ENCODE measurements around the gene HRAS.
A peak's percentile ranks its signal among the peaks of the same experiment; 100 is the strongest.

Gene HRAS

DNA sequence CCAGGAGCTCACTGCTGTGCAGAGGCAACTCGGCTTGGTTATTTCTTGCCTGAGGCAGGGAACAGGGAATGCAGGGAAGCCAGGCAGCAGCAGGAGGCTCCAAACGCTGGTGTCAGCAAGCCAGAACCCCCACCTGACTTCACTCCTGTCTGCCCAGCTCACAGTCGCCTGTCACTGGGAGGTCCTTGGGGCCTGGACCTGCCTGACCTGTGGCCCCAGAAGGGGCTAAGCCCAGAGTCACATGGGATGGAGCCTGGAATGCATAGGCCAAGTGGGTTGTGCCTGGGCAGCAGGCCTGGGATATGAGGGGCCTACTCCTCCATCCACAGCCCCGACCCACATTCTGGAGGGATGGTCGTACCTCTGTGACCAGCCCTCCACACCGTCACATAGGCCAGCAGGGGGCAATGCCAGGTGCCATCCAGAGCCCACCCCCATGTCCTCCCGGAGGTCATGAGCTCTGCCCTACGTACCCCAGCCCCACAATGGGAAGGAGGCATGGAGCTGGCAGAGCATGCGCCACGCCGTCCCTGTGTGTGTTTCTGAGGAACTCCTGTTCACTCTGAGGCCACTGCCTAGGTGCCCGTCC is 30.6 kb upstream of the HRAS start:
- Histone ChIP-seq H3K4me2 (ENCODE audit: low read length) (no peak overlapping the region), H3K4me3 (ENCODE audit: low read length) (no peak overlapping the region), H3K79me2 (ENCODE audit: control insufficient read depth, low read length) (peaks cover 17% of the 10 kb centered on the region), H3K9me2 (replicated peaks; ENCODE audit: control insufficient read depth, low read length) (no peaks in the 10 kb centered on the region), H3F3A (ENCODE audit: control insufficient read depth, insufficient read depth) (no peaks in the 10 kb centered on the region), H3K9me3 (ENCODE audit: control insufficient read depth, insufficient read depth, low read length) (no peaks in the 10 kb centered on the region), H3K36me3 (ENCODE audit: control insufficient read depth, low read length) (peaks cover 15% of the 10 kb centered on the region), H4K20me1 (ENCODE audit: control insufficient read depth, insufficient read depth, low read depth, low read length) (no peaks in the 10 kb centered on the region), H3K4me1 (ENCODE audit: control insufficient read depth, low read length) (peaks cover 27% of the 10 kb centered on the region), H3K27ac (ENCODE audit: low read depth, low read length) (no peak overlapping the region), H3K27me3 (ENCODE audit: control insufficient read depth, low read length) (0 out of 2 replicates have a peak, but pooled peaks cover 2% of the 10 kb centered on the region)
- no peak for TF ChIP-seq EZH2phosphoT487 (IDR thresholded peaks at IDR 0.05; ENCODE audit: borderline replicate concordance, low read length)
- TF ChIP-seq CTCF (IDR thresholded peaks at IDR 0.05; ENCODE audit: low read depth, low read length, poor library complexity, severe bottlenecking) = peak; percentile 15

DNA sequence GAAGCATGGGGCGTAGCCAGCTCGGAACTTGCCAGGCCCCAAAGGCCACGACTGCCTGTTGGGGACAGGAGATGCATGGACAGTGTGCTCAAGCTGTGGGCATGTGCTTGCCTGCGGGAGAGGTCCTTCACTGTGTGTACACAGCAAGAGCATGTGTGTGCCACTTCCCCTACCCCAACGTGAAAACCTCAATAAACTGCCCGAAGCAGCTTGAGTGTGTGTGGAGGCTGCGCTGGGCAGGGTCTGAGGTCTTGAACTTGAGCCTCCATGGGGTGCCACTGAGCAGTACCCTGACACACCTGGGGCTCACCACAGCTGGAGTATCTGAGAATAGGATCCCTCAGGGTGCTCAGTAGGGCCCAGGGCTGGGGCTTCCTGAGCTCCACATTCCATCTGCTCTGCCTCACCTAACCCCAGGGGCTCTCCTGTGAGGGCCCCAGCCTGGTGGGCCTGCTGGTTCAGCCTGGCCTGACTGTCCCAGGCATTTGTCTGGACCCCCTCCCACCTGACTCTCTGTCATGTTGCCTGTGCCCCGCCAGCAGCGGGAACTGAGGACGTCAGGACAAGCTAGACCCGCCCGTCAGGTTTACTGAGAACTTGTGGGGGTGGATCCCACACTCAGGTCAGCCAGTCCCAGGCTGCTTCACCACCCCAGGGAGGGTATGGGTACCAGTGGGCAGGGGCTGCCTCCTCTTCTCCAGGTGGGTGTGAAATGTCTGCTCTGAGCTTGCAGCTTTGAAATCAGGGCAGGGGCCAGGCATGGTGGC is 28.6 kb upstream of the HRAS start:
- no peaks in the 10 kb centered on the region for H3F3A ChIP-seq (ENCODE audit: control insufficient read depth, insufficient read depth)
- no peaks in the 10 kb centered on the region for H3K9me3 ChIP-seq (ENCODE audit: control insufficient read depth, insufficient read depth, low read length)
- no peak overlapping the region for H3K27ac ChIP-seq (ENCODE audit: low read depth, low read length)
- no peak overlapping the region for H3K4me3 ChIP-seq (ENCODE audit: low read length)
- H3K9me2 ChIP-seq (replicated peaks; ENCODE audit: control insufficient read depth, low read length) = no peaks in the 10 kb centered on the region
- peaks cover 17% of the 10 kb centered on the region for H3K79me2 ChIP-seq (ENCODE audit: control insufficient read depth, low read length)
- no peaks in the 10 kb centered on the region for H4K20me1 ChIP-seq (ENCODE audit: control insufficient read depth, insufficient read depth, low read depth, low read length)
- H3K36me3 ChIP-seq (ENCODE audit: control insufficient read depth, low read length) = peaks cover 15% of the 10 kb centered on the region
- TF ChIP-seq CTCF (IDR thresholded peaks at IDR 0.05; ENCODE audit: low read depth, low read length, poor library complexity, severe bottlenecking) (no peak), EZH2phosphoT487 (IDR thresholded peaks at IDR 0.05; ENCODE audit: borderline replicate concordance, low read length) (no peak)
- no peak overlapping the region for H3K4me2 ChIP-seq (ENCODE audit: low read length)
- H3K4me1 ChIP-seq (ENCODE audit: control insufficient read depth, low read length) = peaks cover 27% of the 10 kb centered on the region
- H3K27me3 ChIP-seq (ENCODE audit: control insufficient read depth, low read length) = no peaks in the 10 kb centered on the region

- H3F3A ChIP-seq (ENCODE audit: control insufficient read depth, insufficient read depth) = no peaks in the 10 kb centered on the region
- H4K20me1 ChIP-seq (ENCODE audit: control insufficient read depth, insufficient read depth, low read depth, low read length) = no peaks in the 10 kb centered on the region
- no peaks in the 10 kb centered on the region for H3K9me2 ChIP-seq (replicated peaks; ENCODE audit: control insufficient read depth, low read length)
- H3K27ac ChIP-seq (ENCODE audit: low read depth, low read length) = no peak overlapping the region
- H3K4me2 ChIP-seq (ENCODE audit: low read length) = no peak overlapping the region
- peaks cover 17% of the 10 kb centered on the region for H3K79me2 ChIP-seq (ENCODE audit: control insufficient read depth, low read length)
- TF ChIP-seq EZH2phosphoT487 (IDR thresholded peaks at IDR 0.05; ENCODE audit: borderline replicate concordance, low read length) (no peak), CTCF (IDR thresholded peaks at IDR 0.05; ENCODE audit: low read depth, low read length, poor library complexity, severe bottlenecking) (no peak)
- H3K27me3 ChIP-seq (ENCODE audit: control insufficient read depth, low read length) = peaks cover under 1% of the 10 kb centered on the region; the same call in 1 of the 2 replicates
- peaks cover 27% of the 10 kb centered on the region for H3K4me1 ChIP-seq (ENCODE audit: control insufficient read depth, low read length)
- H3K36me3 ChIP-seq (ENCODE audit: control insufficient read depth, low read length) = peaks cover 15% of the 10 kb centered on the region
- H3K4me3 ChIP-seq (ENCODE audit: low read length) = no peak overlapping the region
- H3K9me3 ChIP-seq (ENCODE audit: control insufficient read depth, insufficient read depth, low read length) = no peaks in the 10 kb centered on the region
Measured at GRCh38 chr11:563066-563811, 27.9 kb upstream of the HRAS start.

Measured in DOHH2 (cell line).